H9 (cell line): ENCODE data around the gene DTNBP1. TPM values are rescaled to one million over a fixed set of nuclear protein-coding genes. Genes with fewer than 3 reads are reported as not detected.
A peak's percentile ranks its signal among the peaks of the same experiment; 100 is the strongest.

Experiments
- DNase-seq: peaks from one replicate; pipeline ENCODE4 v3.0.0-alpha.2; 2017
- H2AFZ ChIP-seq: one replicate; pipeline ENCODE4 v1.6.1; 2013; ENCODE audit warnings: mild to moderate bottlenecking, low read length, control low read depth, moderate library complexity
- H2AK5ac ChIP-seq: 2 replicates; pipeline ENCODE4 v1.6.1; 2013; ENCODE audit warnings: low read length, control low read depth, mixed read lengths; ENCODE audit not compliant: insufficient read length
- H2BK120ac ChIP-seq: one replicate; pipeline ENCODE4 v1.6.1; 2013; ENCODE audit warnings: low read depth, mild to moderate bottlenecking, low read length, control low read depth, inconsistent platforms; ENCODE audit not compliant: poor library complexity, severe bottlenecking
- H2BK12ac ChIP-seq: 2 replicates; pipeline ENCODE4 v1.6.1; 2013; ENCODE audit warnings: low read length, control low read depth, mixed read lengths, low read depth; ENCODE audit not compliant: insufficient read length
- H2BK15ac ChIP-seq: 2 replicates; pipeline ENCODE4 v1.6.1; 2013; ENCODE audit warnings: low read depth, low read length, control low read depth
- H2BK20ac ChIP-seq: one replicate; pipeline ENCODE4 v1.6.1; 2013; ENCODE audit warnings: low read depth, mild to moderate bottlenecking, low read length, control low read depth, inconsistent platforms; ENCODE audit not compliant: poor library complexity, severe bottlenecking
- H2BK5ac ChIP-seq: 2 replicates; pipeline ENCODE4 v1.6.1; 2013; ENCODE audit warnings: low read length, control low read depth, mixed read lengths; ENCODE audit not compliant: insufficient read length
- H3K14ac ChIP-seq: 2 replicates; pipeline ENCODE4 v1.6.1; 2013; ENCODE audit warnings: low read length, control low read depth; ENCODE audit not compliant: insufficient read depth
- H3K18ac ChIP-seq: 2 replicates; pipeline ENCODE4 v1.6.1; 2013; ENCODE audit warnings: low read depth, mild to moderate bottlenecking, mixed read lengths, low read length, control low read depth; ENCODE audit not compliant: insufficient read length
- H3K23ac ChIP-seq: 2 replicates; pipeline ENCODE4 v1.6.1; 2013; ENCODE audit warnings: low read length, control low read depth, mixed read lengths, low read depth; ENCODE audit not compliant: insufficient read length
- H3K23me2 ChIP-seq: 2 replicates; pipeline ENCODE4 v1.6.1; 2013; ENCODE audit warnings: low read depth, mild to moderate bottlenecking, mixed read lengths, low read length, control low read depth; ENCODE audit not compliant: insufficient read length, poor library complexity, severe bottlenecking
- H3K27ac ChIP-seq: 2 replicates; pipeline ENCODE4 v1.5.1; 2013; ENCODE audit warnings: low read length, control low read depth, mixed read lengths, low read depth; ENCODE audit not compliant: insufficient read length
- H3K27me3 ChIP-seq: 2 replicates; pipeline ENCODE4 v1.6.1; 2013; ENCODE audit warnings: low read length, control low read depth, inconsistent platforms; ENCODE audit not compliant: insufficient read depth
- H3K4ac ChIP-seq: 2 replicates; pipeline ENCODE4 v1.6.1; 2013; ENCODE audit warnings: low read depth, mild to moderate bottlenecking, control low read depth, inconsistent platforms, low read length, moderate library complexity
- H3K4me1 ChIP-seq: 2 replicates; pipeline ENCODE4 v1.6.1; 2013; ENCODE audit warnings: low read length, control low read depth, inconsistent platforms; ENCODE audit not compliant: insufficient read depth
- H3K4me2 ChIP-seq: 2 replicates; pipeline ENCODE4 v1.6.1; 2013; ENCODE audit warnings: low read length, control low read depth, mixed read lengths; ENCODE audit not compliant: insufficient read length, insufficient read depth
- H3K56ac ChIP-seq: 2 replicates; pipeline ENCODE4 v1.6.1; 2013; ENCODE audit warnings: low read depth, mild to moderate bottlenecking, mixed read lengths, low read length, control low read depth; ENCODE audit not compliant: insufficient read length
- H3K79me1 ChIP-seq: 2 replicates; pipeline ENCODE4 v1.6.1; 2013; ENCODE audit warnings: low read depth, mild to moderate bottlenecking, moderate library complexity, low read length, control low read depth, inconsistent platforms; ENCODE audit not compliant: insufficient read depth, poor library complexity, severe bottlenecking
- H3K79me2 ChIP-seq: 2 replicates; pipeline ENCODE4 v1.6.1; 2013; ENCODE audit warnings: low read length, control low read depth, inconsistent platforms; ENCODE audit not compliant: insufficient read depth
- H3K9ac ChIP-seq: 2 replicates; pipeline ENCODE4 v1.6.1; 2013; ENCODE audit warnings: low read length, control low read depth, mixed read lengths; ENCODE audit not compliant: insufficient read length; ENCODE audit errors: extremely low read depth
- H3K9me3 ChIP-seq: one replicate; pipeline ENCODE4 v1.6.1; 2013; ENCODE audit warnings: low read depth, low read length, inconsistent platforms; ENCODE audit not compliant: control insufficient read depth
- H3T11ph ChIP-seq: one replicate; pipeline ENCODE4 v1.6.1; 2013; ENCODE audit warnings: mild to moderate bottlenecking, low read length, control low read depth, inconsistent platforms
- H4K20me1 ChIP-seq: one replicate; pipeline ENCODE4 v1.6.1; 2013; ENCODE audit not compliant: control insufficient read depth, insufficient read length, insufficient read depth
- H4K5ac ChIP-seq: 2 replicates; pipeline ENCODE4 v1.6.1; 2013; ENCODE audit warnings: low read depth, mild to moderate bottlenecking, mixed read lengths, low read length, control low read depth; ENCODE audit not compliant: insufficient read length
- H4K8ac ChIP-seq: replicated peaks from 2 replicates; pipeline ENCODE4 v1.6.1; 2013; ENCODE audit warnings: low read length, control low read depth, mixed read lengths, low read depth; ENCODE audit not compliant: insufficient read length
- H4K91ac ChIP-seq: 2 replicates; pipeline ENCODE4 v1.6.1; 2013; ENCODE audit warnings: low read depth, mild to moderate bottlenecking, moderate library complexity, mixed read lengths, low read length, control low read depth; ENCODE audit not compliant: insufficient read length
- H3K27ac Mint-ChIP-seq, 3 experiments: 2 replicates in 2 of 3; 3 replicates in 1 of 3; pipeline ENCODE4 v1.8.0; 2020 to 2021; ENCODE audit warnings: mixed read lengths in 3 of 3, mild to moderate bottlenecking in 1 of 3, moderate library complexity in 1 of 3
- H3K27me3 Mint-ChIP-seq: 2 replicates; pipeline ENCODE4 v1.8.0; 2021; ENCODE audit warnings: low read depth, mild to moderate bottlenecking, moderate library complexity, mixed read lengths
- H3K36me3 Mint-ChIP-seq, 3 experiments: 2 replicates in 2 of 3; 3 replicates in 1 of 3; pipeline ENCODE4 v1.8.0; 2020 to 2021; ENCODE audit warnings: low read depth in 3 of 3, mixed read lengths in 3 of 3; ENCODE audit not compliant: insufficient read depth in 1 of 3
- H3K4me1 Mint-ChIP-seq, 2 experiments: 2 replicates each; pipeline ENCODE4 v1.8.0; 2020; ENCODE audit warnings: mixed read lengths in 2 of 2
- H3K4me3 Mint-ChIP-seq, 2 experiments: 2 replicates in 1 of 2; 3 replicates in 1 of 2; pipeline ENCODE4 v1.8.0; 2020 to 2021; ENCODE audit warnings: mild to moderate bottlenecking in 2 of 2, mixed read lengths in 2 of 2, moderate library complexity in 1 of 2
- H3K9me3 Mint-ChIP-seq, 2 experiments: 2 replicates in 1 of 2; 3 replicates in 1 of 2; pipeline ENCODE4 v1.8.0; 2020; ENCODE audit warnings: mild to moderate bottlenecking in 2 of 2, mixed read lengths in 2 of 2, moderate library complexity in 1 of 2
- WGBS: extraction: QIAGEN DNeasy Blood & Tissue Kit; methylation state at CpG from one replicate; pipeline ENCODE4 v1.1.7; 2013; ENCODE audit warnings: missing lambda C conversion rate, low lambda C conversion rate, mixed read lengths; ENCODE audit not compliant: insufficient read length; ENCODE audit errors: extremely low coverage; 5-methylcytosine and 5-hydroxymethylcytosine counted together
- total RNA-seq: library from RNA; stranded (reverse); gene quantifications from 2 replicates; pipeline ENCODE4 v1.2.1, GENCODE V29; 2021
- TF ChIP-seq, protein P1 (sequence below): fragments of 200-600 bp; sonication (generic); conservative IDR thresholded peaks from 3 replicates; pipeline ENCODE4 v1.8.0; 2021; ENCODE audit warnings: antibody characterized with exemption, mild to moderate bottlenecking

DTNBP1 gene
- total RNA-seq, 1 experiment from 2014 or later = 12.9 TPM

DNA sequence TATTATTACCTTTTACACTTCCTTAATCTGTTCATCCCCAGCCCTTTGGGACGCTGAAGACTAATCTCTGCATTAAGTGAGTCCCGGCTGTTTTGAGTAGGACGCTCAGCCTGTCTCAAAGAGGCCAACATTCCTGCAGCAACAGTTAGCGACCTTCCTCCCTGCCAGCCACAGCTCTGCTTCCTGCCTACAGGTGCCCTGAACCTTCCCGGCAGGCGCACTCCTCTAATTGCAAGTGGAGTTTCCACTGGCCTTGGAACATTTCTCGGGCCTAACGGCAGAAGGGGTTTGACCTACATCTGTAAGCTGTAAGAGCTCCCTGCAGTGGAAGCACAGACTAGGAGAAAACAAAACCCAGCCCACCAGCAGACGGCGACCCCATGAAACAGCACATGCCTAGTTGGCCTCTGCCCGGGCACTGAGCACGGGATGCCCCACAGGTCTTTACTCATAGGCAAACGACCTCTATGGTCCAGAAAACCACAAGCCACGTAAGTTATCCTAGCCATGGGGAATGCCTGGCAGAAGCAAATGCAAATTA, 137.9 kb downstream of the DTNBP1 start:
- Histone ChIP-seq H3T11ph (no peak overlapping the region), H3K56ac (no peak overlapping the region), H3K27me3 (no peaks in the 10 kb centered on the region), H2BK5ac (no peak overlapping the region), H3K79me2 (no peaks in the 10 kb centered on the region), H4K91ac (no peak overlapping the region), H2BK12ac (no peak overlapping the region), H3K14ac (no peak overlapping the region), H2BK15ac (no peak overlapping the region), H4K8ac (no peak overlapping the region), H2BK20ac (no peak overlapping the region), H3K23me2 (no peaks in the 10 kb centered on the region), H3K4me2 (no peak overlapping the region), H2BK120ac (no peak overlapping the region), H3K9ac (no peak overlapping the region), H4K5ac (no peak overlapping the region), H3K23ac (no peak overlapping the region), H4K20me1 (peaks cover 2% of the 10 kb centered on the region), H3K9me3 (peaks cover 13% of the 10 kb centered on the region), H3K18ac (no peak overlapping the region), H2AFZ (no peak overlapping the region), H3K4ac (no peak overlapping the region), H3K27ac (no peak overlapping the region), H2AK5ac (no peak overlapping the region), H3K79me1 (no peaks in the 10 kb centered on the region), H3K4me1 (no peaks in the 10 kb centered on the region)
- peaks cover 15% of the 10 kb centered on the region for H3K27me3 Mint-ChIP-seq
- H3K4me1 Mint-ChIP-seq = peaks cover 0 to 17% of the 10 kb centered on the region in 2 experiments; a peak in 2 of 4 replicates
- peaks cover 64 to 95% (median 85%) of the 10 kb centered on the region in 3 experiments for H3K36me3 Mint-ChIP-seq
- no peak overlapping the region for H3K27ac Mint-ChIP-seq
- DNase-seq = peak; percentile 43
- WGBS = no CpG with 5 or more reads among the region's 14 CpGs
- H3K9me3 Mint-ChIP-seq = peaks cover 14 to 44% of the 10 kb centered on the region in 2 experiments
- no peak overlapping the region for H3K4me3 Mint-ChIP-seq
- TF ChIP-seq, protein P1, sequence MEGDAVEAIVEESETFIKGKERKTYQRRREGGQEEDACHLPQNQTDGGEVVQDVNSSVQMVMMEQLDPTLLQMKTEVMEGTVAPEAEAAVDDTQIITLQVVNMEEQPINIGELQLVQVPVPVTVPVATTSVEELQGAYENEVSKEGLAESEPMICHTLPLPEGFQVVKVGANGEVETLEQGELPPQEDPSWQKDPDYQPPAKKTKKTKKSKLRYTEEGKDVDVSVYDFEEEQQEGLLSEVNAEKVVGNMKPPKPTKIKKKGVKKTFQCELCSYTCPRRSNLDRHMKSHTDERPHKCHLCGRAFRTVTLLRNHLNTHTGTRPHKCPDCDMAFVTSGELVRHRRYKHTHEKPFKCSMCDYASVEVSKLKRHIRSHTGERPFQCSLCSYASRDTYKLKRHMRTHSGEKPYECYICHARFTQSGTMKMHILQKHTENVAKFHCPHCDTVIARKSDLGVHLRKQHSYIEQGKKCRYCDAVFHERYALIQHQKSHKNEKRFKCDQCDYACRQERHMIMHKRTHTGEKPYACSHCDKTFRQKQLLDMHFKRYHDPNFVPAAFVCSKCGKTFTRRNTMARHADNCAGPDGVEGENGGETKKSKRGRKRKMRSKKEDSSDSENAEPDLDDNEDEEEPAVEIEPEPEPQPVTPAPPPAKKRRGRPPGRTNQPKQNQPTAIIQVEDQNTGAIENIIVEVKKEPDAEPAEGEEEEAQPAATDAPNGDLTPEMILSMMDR = no peak
